CD14-positive monocyte (primary cell): ENCODE results near the gene ZNF616. TPM values are rescaled to one million over a fixed set of nuclear protein-coding genes. Genes with fewer than 3 reads are reported as not detected.

Source experiments
- DNase-seq, 3 donors: peaks; one replicate each; pipeline ENCODE4 v3.0.0-alpha.2; 2011 to 2022
- H2AFZ ChIP-seq: 2 replicates; pipeline ENCODE4 v1.6.0; 2012; ENCODE audit warnings: mild to moderate bottlenecking, low read depth, low read length, inconsistent platforms; ENCODE audit not compliant: insufficient read depth, poor library complexity, severe bottlenecking
- H3K27ac ChIP-seq, 2 donors: 1 replicate in 1 of 2; 2 replicates in 1 of 2; pipeline ENCODE4 v1.5.1; 2012 to 2013; ENCODE audit warnings: low read length in 2 of 2, control low read depth in 1 of 2, inconsistent platforms in 1 of 2, low read depth in 1 of 2, mild to moderate bottlenecking in 1 of 2
- H3K27me3 ChIP-seq, 2 donors: one replicate each; pipeline versions ENCODE4 v1.6.0 to v1.6.1; 2011 to 2013; ENCODE audit warnings: low read length in 2 of 2; ENCODE audit not compliant: control insufficient read depth in 2 of 2, insufficient read depth in 2 of 2
- H3K36me3 ChIP-seq, 2 donors: replicated peaks in 1 of 2; 1 replicate in 1 of 2; 2 replicates in 1 of 2; pipeline versions ENCODE4 v1.5.1 to v1.6.1; 2012 to 2013; ENCODE audit warnings: low read length in 2 of 2, control low read depth in 1 of 2, inconsistent platforms in 1 of 2, mild to moderate bottlenecking in 1 of 2; ENCODE audit not compliant: insufficient read depth in 2 of 2, control insufficient read depth in 1 of 2
- H3K4me1 ChIP-seq, 2 donors: 1 replicate in 1 of 2; 2 replicates in 1 of 2; pipeline versions ENCODE4 v1.5.1 to v1.6.1; 2012 to 2013; ENCODE audit warnings: low read length in 2 of 2, control low read depth in 1 of 2, inconsistent platforms in 1 of 2, mild to moderate bottlenecking in 1 of 2, moderate library complexity in 1 of 2; ENCODE audit not compliant: insufficient read depth in 2 of 2, control insufficient read depth in 1 of 2
- H3K4me2 ChIP-seq: replicated peaks from 2 replicates; pipeline ENCODE3; 2012; ENCODE audit warnings: low read length, moderate library complexity, mild to moderate bottlenecking; ENCODE audit not compliant: poor library complexity, severe bottlenecking; ENCODE audit errors: extremely low read depth
- H3K4me3 ChIP-seq, 3 experiments: fragments of 200-600 bp in 1 of 3; sonication (generic) in 1 of 3; replicated peaks in 1 of 3; 1 replicate in 2 of 3; 2 replicates in 1 of 3; pipeline ENCODE4 v1.5.1; 2011 to 2013; ENCODE audit warnings: low read length in 3 of 3, mild to moderate bottlenecking in 3 of 3, control low read depth in 2 of 3, low read depth in 2 of 3, inconsistent platforms in 1 of 3, moderate library complexity in 1 of 3
- H3K79me2 ChIP-seq: 2 replicates; pipeline ENCODE4 v1.6.0; 2012; ENCODE audit warnings: mild to moderate bottlenecking, control low read depth, inconsistent platforms, low read length, moderate library complexity; ENCODE audit not compliant: insufficient read depth
- H3K9ac ChIP-seq: 2 replicates; pipeline ENCODE4 v1.6.0; 2017; ENCODE audit warnings: low read length, mild to moderate bottlenecking; ENCODE audit not compliant: insufficient read depth, poor library complexity, severe bottlenecking
- H3K9me3 ChIP-seq, 2 donors: replicated peaks in 1 of 2; 1 replicate in 1 of 2; 2 replicates in 1 of 2; pipeline versions ENCODE4 v1.5.1 to v1.6.1; 2012 to 2013; ENCODE audit warnings: low read length in 2 of 2, control low read depth in 1 of 2; ENCODE audit not compliant: control insufficient read depth in 1 of 2, insufficient read depth in 1 of 2
- H4K20me1 ChIP-seq: 2 replicates; pipeline ENCODE4 v1.6.0; 2012; ENCODE audit warnings: mild to moderate bottlenecking, low read length, control low read depth, moderate library complexity; ENCODE audit not compliant: insufficient read depth
- H3K27ac Mint-ChIP-seq, 7 donors: one replicate each; pipeline ENCODE4 v1.8.0; 2020; ENCODE audit warnings: mild to moderate bottlenecking in 7 of 7, mixed read lengths in 7 of 7, moderate library complexity in 6 of 7, inconsistent platforms in 2 of 7
- H3K27me3 Mint-ChIP-seq, 3 donors: one replicate each; pipeline ENCODE4 v1.8.0; 2021 to 2022; ENCODE audit warnings: low read depth in 3 of 3, mild to moderate bottlenecking in 3 of 3, mixed read lengths in 3 of 3, moderate library complexity in 3 of 3, inconsistent platforms in 1 of 3
- H3K36me3 Mint-ChIP-seq, 2 donors: one replicate each; pipeline ENCODE4 v1.8.0; 2020; ENCODE audit warnings: mixed read lengths in 2 of 2, inconsistent platforms in 1 of 2, mild to moderate bottlenecking in 1 of 2
- H3K4me1 Mint-ChIP-seq: one replicate; pipeline ENCODE4 v1.8.0; 2020; ENCODE audit warnings: mild to moderate bottlenecking, mixed read lengths
- H3K4me3 Mint-ChIP-seq, 2 donors: one replicate each; pipeline ENCODE4 v1.8.0; 2020; ENCODE audit warnings: mild to moderate bottlenecking in 2 of 2, mixed read lengths in 2 of 2, moderate library complexity in 1 of 2
- H3K9me3 Mint-ChIP-seq, 7 donors: one replicate each; pipeline ENCODE4 v1.8.0; 2020 to 2022; ENCODE audit warnings: mixed read lengths in 7 of 7, mild to moderate bottlenecking in 6 of 7, moderate library complexity in 6 of 7, inconsistent platforms in 2 of 7
- WGBS: methylation state at CpG from one replicate; pipeline ENCODE4 v1.1.5; 2013; ENCODE audit warnings: missing lambda C conversion rate; ENCODE audit not compliant: insufficient coverage; 5-methylcytosine and 5-hydroxymethylcytosine counted together
- intact Hi-C, 2 donors: fragments of 100-400 bp; cut with micrococcal nuclease; formaldehyde crosslinking; loops; one replicate each; pipeline versions ENCODE4 v1.15.0 to v1.15.1; 2023
- polyA plus RNA-seq, 3 donors: library from polyadenylated mRNA; depleted of rRNA in 1 of 3; unstranded in 2 of 3; stranded (reverse) in 1 of 3; fragments of 300-500 nt in 2 of 3; fragments of >200 nt in 1 of 3; fragmentation: Illumina TruSeq in 2 of 3; gene quantifications; 1 replicate in 2 of 3; 2 replicates in 1 of 3; pipeline ENCODE4 v1.2.3, GENCODE V29; 2012 to 2021
- TF ChIP-seq, protein P1 (sequence below): fragments of 200-600 bp; IDR thresholded peaks from one replicate; pipeline ENCODE4 v1.8.0; 2022; ENCODE audit warnings: antibody characterized with exemption, mild to moderate bottlenecking

The ZNF616 gene
- polyA plus RNA-seq, 3 donors, result 0.32 to 1.8 (median 1.1) TPM

DNA sequence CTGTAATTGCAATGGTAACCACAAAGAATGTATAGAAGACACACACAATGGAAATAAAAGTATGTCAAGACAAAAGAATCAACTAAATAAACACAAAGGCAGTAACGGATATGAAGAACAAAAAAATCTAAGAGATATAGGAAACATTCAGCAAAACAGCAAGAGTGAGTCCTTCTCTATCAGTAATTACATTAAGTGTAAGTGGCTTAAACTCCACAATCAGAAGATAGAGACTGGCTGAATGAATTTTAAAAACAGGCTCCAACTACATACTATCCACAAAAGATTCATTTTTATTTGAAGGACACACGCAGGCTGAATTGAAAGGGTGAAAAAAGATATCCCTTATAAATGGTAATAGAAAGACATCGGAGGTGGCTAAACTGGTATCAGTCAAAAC, 19.5 kb downstream of the ZNF616 start:
- no peaks in the 10 kb centered on the region for H3K79me2 ChIP-seq
- peaks cover 65 to 100% of the 10 kb centered on the region in 2 donors for H3K36me3 ChIP-seq
- H3K9ac ChIP-seq, result no peak overlapping the region
- no peak overlapping the region for H3K27ac ChIP-seq
- intact Hi-C loops, result no loop called here
- Mint-ChIP-seq H3K27ac (no peak overlapping the region), H3K36me3 (peaks cover 85 to 92% of the 10 kb centered on the region in 2 donors), H3K4me3 (no peak overlapping the region), H3K9me3 (peaks cover 73 to 96% (median 93%) of the 10 kb centered on the region in 7 donors), H3K27me3 (no peaks in the 10 kb centered on the region), H3K4me1 (no peaks in the 10 kb centered on the region)
- peaks cover 59 to 99% of the 10 kb centered on the region in 2 donors for H3K9me3 ChIP-seq
- no peak for DNase-seq
- H2AFZ ChIP-seq, result no peak overlapping the region
- no peaks in the 10 kb centered on the region for H3K4me1 ChIP-seq
- H3K4me2 ChIP-seq, result no peak overlapping the region
- H3K4me3 ChIP-seq, result peak overlapping the region in 1 of 3 experiments; percentile 25
- no peaks in the 10 kb centered on the region for H3K27me3 ChIP-seq
- no peaks in the 10 kb centered on the region for H4K20me1 ChIP-seq
- TF ChIP-seq, protein P1, sequence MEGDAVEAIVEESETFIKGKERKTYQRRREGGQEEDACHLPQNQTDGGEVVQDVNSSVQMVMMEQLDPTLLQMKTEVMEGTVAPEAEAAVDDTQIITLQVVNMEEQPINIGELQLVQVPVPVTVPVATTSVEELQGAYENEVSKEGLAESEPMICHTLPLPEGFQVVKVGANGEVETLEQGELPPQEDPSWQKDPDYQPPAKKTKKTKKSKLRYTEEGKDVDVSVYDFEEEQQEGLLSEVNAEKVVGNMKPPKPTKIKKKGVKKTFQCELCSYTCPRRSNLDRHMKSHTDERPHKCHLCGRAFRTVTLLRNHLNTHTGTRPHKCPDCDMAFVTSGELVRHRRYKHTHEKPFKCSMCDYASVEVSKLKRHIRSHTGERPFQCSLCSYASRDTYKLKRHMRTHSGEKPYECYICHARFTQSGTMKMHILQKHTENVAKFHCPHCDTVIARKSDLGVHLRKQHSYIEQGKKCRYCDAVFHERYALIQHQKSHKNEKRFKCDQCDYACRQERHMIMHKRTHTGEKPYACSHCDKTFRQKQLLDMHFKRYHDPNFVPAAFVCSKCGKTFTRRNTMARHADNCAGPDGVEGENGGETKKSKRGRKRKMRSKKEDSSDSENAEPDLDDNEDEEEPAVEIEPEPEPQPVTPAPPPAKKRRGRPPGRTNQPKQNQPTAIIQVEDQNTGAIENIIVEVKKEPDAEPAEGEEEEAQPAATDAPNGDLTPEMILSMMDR, result no peak
- WGBS, result no CpG with 5 or more reads among the region's 3 CpGs

DNA sequence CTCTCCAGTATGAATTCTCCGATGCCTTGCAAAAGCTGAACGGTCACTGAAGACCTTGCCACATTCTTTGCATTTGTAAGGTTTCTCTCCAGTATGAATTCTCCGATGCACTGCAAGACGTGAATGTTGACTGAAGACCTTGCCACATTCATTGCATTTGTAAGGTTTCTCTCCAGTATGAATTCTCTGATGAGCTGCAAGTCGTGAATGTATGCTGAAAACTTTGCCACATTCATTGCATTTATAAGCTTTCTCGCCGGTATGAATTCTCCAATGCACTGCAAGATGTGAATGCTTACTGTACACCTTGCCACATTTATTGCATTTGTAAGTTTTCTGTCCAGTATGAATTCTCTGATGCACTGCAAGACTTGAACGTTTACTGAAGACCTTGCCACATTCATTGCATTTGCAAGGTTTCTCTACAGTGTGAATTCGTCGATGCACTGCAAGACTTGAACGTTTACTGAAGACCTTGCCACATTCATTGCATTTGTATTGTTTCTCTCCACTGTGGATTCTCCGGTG, 24.1 kb downstream of the ZNF616 start:
- Histone ChIP-seq H3K9ac (no peak overlapping the region), H3K9me3 (peaks cover 49 to 99% of the 10 kb centered on the region in 2 donors), H4K20me1 (no peaks in the 10 kb centered on the region), H3K4me2 (no peak overlapping the region), H3K27ac (no peak overlapping the region), H3K4me1 (no peaks in the 10 kb centered on the region), H3K36me3 (peaks cover 30 to 71% of the 10 kb centered on the region in 2 donors), H3K4me3 (peak overlapping the region in 1 of 3 experiments; percentile 41), H3K27me3 (no peaks in the 10 kb centered on the region), H3K79me2 (no peaks in the 10 kb centered on the region), H2AFZ (no peak overlapping the region)
- Mint-ChIP-seq H3K27ac (no peak overlapping the region), H3K27me3 (no peaks in the 10 kb centered on the region), H3K36me3 (peaks cover 43 to 48% of the 10 kb centered on the region in 2 donors), H3K4me1 (no peaks in the 10 kb centered on the region), H3K4me3 (no peak overlapping the region), H3K9me3 (peaks cover 61 to 94% (median 92%) of the 10 kb centered on the region in 7 donors)
- 100% methylated on average over 9 of the region's 12 CpGs for WGBS
- no peak for DNase-seq
- TF ChIP-seq, protein P1, result no peak
- intact Hi-C loops, result no loop called here
